ENCODE results near the gene PLEKHA5. TPM values are rescaled to one million over a fixed set of nuclear protein-coding genes. Genes with fewer than 3 reads are reported as not detected.

The PLEKHA5 gene
- total RNA-seq, 4 donors from 2014 or later: 31.0 to 41.7 (median 34.1) TPM

- intact Hi-C loops (cut with DNase I; ENCODE audit: low total_unique reads): no loop called here
- no peak for DNase-seq (ENCODE audit: low spot score in 2 of 2)
- no peak overlapping the region for H3K4me3 ChIP-seq (ENCODE audit: low read depth, poor library complexity, severe bottlenecking)
- WGBS, 2 donors: 59 to 63% methylated on average over 2 of the region's 2 CpGs
- TF ChIP-seq CTCF (IDR thresholded peaks at IDR 0.05) (no peak), POLR2A (IDR thresholded peaks at IDR 0.05) (no peak)
Measured at GRCh38 chr12:19220852-19221466, 91.4 kb downstream of the PLEKHA5 start.

GRCh38 chr12:19222558-19222957, 93.0 kb downstream of the PLEKHA5 start:
- no peak for DNase-seq (ENCODE audit: low spot score in 2 of 2)
- no peak overlapping the region for H3K4me3 ChIP-seq (ENCODE audit: low read depth, poor library complexity, severe bottlenecking)
- no peak for TF ChIP-seq CTCF (IDR thresholded peaks at IDR 0.05)
- TF ChIP-seq POLR2A (IDR thresholded peaks at IDR 0.05): no peak
- WGBS, 2 donors: 59 to 72% methylated on average over 3 of the region's 3 CpGs
- intact Hi-C loops (cut with DNase I; ENCODE audit: low total_unique reads): no loop called here

- 55 to 75% methylated on average over 3 of the region's 3 CpGs for WGBS, 2 donors
- no peak overlapping the region for H3K4me3 ChIP-seq (ENCODE audit: low read depth, poor library complexity, severe bottlenecking)
- intact Hi-C loops (cut with DNase I; ENCODE audit: low total_unique reads): no loop called here
- TF ChIP-seq POLR2A (IDR thresholded peaks at IDR 0.05): no peak
- TF ChIP-seq CTCF (IDR thresholded peaks at IDR 0.05): no peak
- DNase-seq (ENCODE audit: low spot score in 2 of 2): no peak
Measured at GRCh38 chr12:19223018-19223417, 93.5 kb downstream of the PLEKHA5 start.

GRCh38 chr12:19223695-19224094, 94.2 kb downstream of the PLEKHA5 start:
- 54 to 57% methylated on average over 1 of the region's 1 CpG for WGBS, 2 donors
- H3K4me3 ChIP-seq (ENCODE audit: low read depth, poor library complexity, severe bottlenecking): no peak overlapping the region
- DNase-seq (ENCODE audit: low spot score in 2 of 2): no peak
- intact Hi-C loops (cut with DNase I; ENCODE audit: low total_unique reads): no loop called here
- TF ChIP-seq POLR2A (IDR thresholded peaks at IDR 0.05) (no peak), CTCF (IDR thresholded peaks at IDR 0.05) (no peak)

GRCh38 chr12:19224746-19225145, 95.2 kb downstream of the PLEKHA5 start:
- WGBS, 2 donors: 95% methylated on average over 3 of the region's 3 CpGs
- TF ChIP-seq POLR2A (IDR thresholded peaks at IDR 0.05) (no peak), CTCF (IDR thresholded peaks at IDR 0.05) (no peak)

More at GRCh38 chr12:19224746-19225145, 95.2 kb downstream of the PLEKHA5 start:
- H3K4me3 ChIP-seq (ENCODE audit: low read depth, poor library complexity, severe bottlenecking): no peak overlapping the region
- intact Hi-C loops (cut with DNase I; ENCODE audit: low total_unique reads): no loop called here
- no peak for DNase-seq (ENCODE audit: low spot score in 2 of 2)

Measured in lower leg skin (tissue), 4 donors.